Gastroesophageal sphincter (tissue), 3 donors: ENCODE results near the gene NAA35.

Experiments used
- EP300 ChIP-seq: sonication (generic); formaldehyde crosslinking; IDR thresholded peaks from one replicate; pipeline ENCODE4 v1.6.1; 2017; ENCODE audit warnings: antibody characterized with exemption, mild to moderate bottlenecking
- POLR2A ChIP-seq, 2 donors: fragments of 450-650 bp; IDR thresholded peaks; one replicate each; pipeline ENCODE4 v1.6.1; 2017; ENCODE audit warnings: antibody characterized with exemption in 2 of 2, mild to moderate bottlenecking in 2 of 2, moderate library complexity in 1 of 2
- POLR2AphosphoS5 ChIP-seq: sonication (generic); formaldehyde crosslinking; IDR thresholded peaks from one replicate; pipeline ENCODE4 v1.6.1; 2017; ENCODE audit warnings: antibody characterized with exemption
- TF ChIP-seq, protein P1 (sequence below), 4 experiments: fragments of 200-600 bp in 2 of 4; fragments of 450-650 bp in 2 of 4; sonication (generic) in 1 of 4; IDR thresholded peaks; one replicate each; pipeline ENCODE4 v1.5.1; 2017 to 2019; ENCODE audit warnings: antibody characterized with exemption in 4 of 4, mild to moderate bottlenecking in 2 of 4, moderate library complexity in 2 of 4

DNA sequence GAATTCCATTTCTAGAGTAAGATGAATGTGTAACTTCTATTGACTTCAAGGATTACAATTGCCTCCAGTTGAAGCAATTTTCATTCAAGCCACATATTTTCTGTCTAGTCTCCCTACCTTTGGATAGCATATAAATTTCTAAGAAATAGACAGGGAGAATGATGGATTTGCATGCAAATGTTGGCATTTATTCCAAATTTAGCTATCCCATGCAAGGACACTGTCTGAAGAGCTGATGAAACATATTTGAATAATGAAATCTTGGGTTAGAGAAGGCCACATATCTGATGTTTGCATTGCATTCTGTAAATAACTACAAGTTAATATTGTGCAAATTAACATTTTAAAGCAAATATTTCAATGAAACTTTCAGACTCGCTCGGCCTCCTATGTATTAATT, 36.0 kb upstream of the NAA35 start:
- TF ChIP-seq POLR2A (IDR thresholded peaks at IDR 0.05): no peak
- TF ChIP-seq, protein P1, sequence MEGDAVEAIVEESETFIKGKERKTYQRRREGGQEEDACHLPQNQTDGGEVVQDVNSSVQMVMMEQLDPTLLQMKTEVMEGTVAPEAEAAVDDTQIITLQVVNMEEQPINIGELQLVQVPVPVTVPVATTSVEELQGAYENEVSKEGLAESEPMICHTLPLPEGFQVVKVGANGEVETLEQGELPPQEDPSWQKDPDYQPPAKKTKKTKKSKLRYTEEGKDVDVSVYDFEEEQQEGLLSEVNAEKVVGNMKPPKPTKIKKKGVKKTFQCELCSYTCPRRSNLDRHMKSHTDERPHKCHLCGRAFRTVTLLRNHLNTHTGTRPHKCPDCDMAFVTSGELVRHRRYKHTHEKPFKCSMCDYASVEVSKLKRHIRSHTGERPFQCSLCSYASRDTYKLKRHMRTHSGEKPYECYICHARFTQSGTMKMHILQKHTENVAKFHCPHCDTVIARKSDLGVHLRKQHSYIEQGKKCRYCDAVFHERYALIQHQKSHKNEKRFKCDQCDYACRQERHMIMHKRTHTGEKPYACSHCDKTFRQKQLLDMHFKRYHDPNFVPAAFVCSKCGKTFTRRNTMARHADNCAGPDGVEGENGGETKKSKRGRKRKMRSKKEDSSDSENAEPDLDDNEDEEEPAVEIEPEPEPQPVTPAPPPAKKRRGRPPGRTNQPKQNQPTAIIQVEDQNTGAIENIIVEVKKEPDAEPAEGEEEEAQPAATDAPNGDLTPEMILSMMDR (IDR thresholded peaks at IDR 0.05): no peak
- no peak for TF ChIP-seq POLR2AphosphoS5
- TF ChIP-seq EP300: no peak
